PC-9 (cell line): ENCODE results near the gene USF1. TPM values are rescaled to one million over a fixed set of nuclear protein-coding genes. Genes with fewer than 3 reads are reported as not detected.

Source experiments
- BruUV-seq: library from RNA; stranded (reverse); fragments of 400-500 nt; replicated peaks from 2 replicates; lab custom pipeline; 2021; lab: Mats Ljungman, UMichigan
- CTCF ChIA-PET: fragments of 300-600 bp; sonication (Branson Sonifier 250); formaldehyde crosslinking; loops from one replicate; lab custom pipeline; 2022; ENCODE audit warnings: antibody characterized with exemption; lab: Charles Lee
- POLR2A ChIA-PET: fragments of 300-600 bp; sonication (Branson Sonifier 250); formaldehyde crosslinking; loops from one replicate; lab custom pipeline; 2022; ENCODE audit warnings: antibody characterized with exemption; ENCODE audit not compliant: unreplicated experiment; lab: Charles Lee
- DNase-seq, 2 experiments: peaks; one replicate each; pipeline versions ENCODE4 v3.0.0 to v3.0.0-alpha.2; 2015 to 2022; ENCODE audit warnings: mixed read lengths in 1 of 2
- H2AFZ ChIP-seq: fragments of 200-600 bp; sonication (generic); 2 replicates; pipeline ENCODE4 v1.8.1; 2017; ENCODE audit warnings: antibody characterized with exemption
- H3F3A ChIP-seq: fragments of 200-600 bp; sonication (generic); 2 replicates; pipeline ENCODE4 v1.8.1; 2017; ENCODE audit warnings: antibody characterized with exemption, mild to moderate bottlenecking, low read depth; ENCODE audit not compliant: insufficient read depth
- H3K27ac ChIP-seq: fragments of 200-600 bp; sonication (generic); 2 replicates; pipeline ENCODE4 v1.6.1; 2016; ENCODE audit warnings: mixed run types
- H3K27me3 ChIP-seq: fragments of 200-600 bp; sonication (generic); 2 replicates; pipeline ENCODE4 v1.6.1; 2016; ENCODE audit warnings: low read depth, mixed run types; ENCODE audit not compliant: insufficient read depth
- H3K36me3 ChIP-seq: fragments of 200-600 bp; sonication (generic); 2 replicates; pipeline ENCODE4 v1.6.1; 2016; ENCODE audit warnings: low read depth, mixed run types
- H3K4me1 ChIP-seq: fragments of 200-600 bp; sonication (generic); replicated peaks from 2 replicates; pipeline ENCODE4 v1.6.1; 2016; ENCODE audit warnings: mixed run types; ENCODE audit not compliant: insufficient read depth
- H3K4me2 ChIP-seq: fragments of 200-600 bp; sonication (generic); 2 replicates; pipeline ENCODE4 v1.6.1; 2017; ENCODE audit warnings: mixed run types
- H3K4me3 ChIP-seq: fragments of 200-600 bp; sonication (generic); 2 replicates; pipeline ENCODE4 v1.6.1; 2016; ENCODE audit warnings: mixed run types
- H3K79me2 ChIP-seq: fragments of 200-600 bp; sonication (generic); 2 replicates; pipeline ENCODE4 v1.6.1; 2017; ENCODE audit warnings: low read depth, mixed run types
- H3K9me2 ChIP-seq: fragments of 200-600 bp; sonication (generic); 2 replicates; pipeline ENCODE4 v1.8.1; 2017; ENCODE audit warnings: mild to moderate bottlenecking; ENCODE audit not compliant: insufficient read depth
- H3K9me3 ChIP-seq: fragments of 200-600 bp; sonication (generic); 2 replicates; pipeline ENCODE4 v1.8.1; 2016; ENCODE audit warnings: low read depth; ENCODE audit not compliant: insufficient read depth
- H4K20me1 ChIP-seq: fragments of 200-600 bp; sonication (generic); 2 replicates; pipeline ENCODE4 v1.8.1; 2017; ENCODE audit not compliant: insufficient read depth
- EZH2 ChIP-seq: fragments of 200-600 bp; sonication (generic); IDR thresholded peaks from 2 replicates; pipeline ENCODE4 v1.8.0; 2017; ENCODE audit warnings: antibody characterized with exemption, low read depth
- intact Hi-C: fragments of 100-400 bp; cut with micrococcal nuclease; formaldehyde crosslinking; loops from one replicate; pipeline ENCODE4 v1.10.0; 2022; ENCODE audit not compliant: unreplicated experiment
- total RNA-seq: library from RNA; stranded (reverse); gene quantifications from 2 replicates; pipeline ENCODE4 v1.2.3, GENCODE V29; 2021
- TF ChIP-seq, protein P1 (sequence below): fragments of 200-600 bp; sonication (generic); conservative IDR thresholded peaks from 2 replicates; pipeline ENCODE4 v1.6.1; 2017; ENCODE audit warnings: mixed run types, antibody characterized with exemption, mild to moderate bottlenecking, moderate library complexity

Gene USF1
- total RNA-seq, 1 experiment from 2014 or later, result 43.2 TPM

DNA sequence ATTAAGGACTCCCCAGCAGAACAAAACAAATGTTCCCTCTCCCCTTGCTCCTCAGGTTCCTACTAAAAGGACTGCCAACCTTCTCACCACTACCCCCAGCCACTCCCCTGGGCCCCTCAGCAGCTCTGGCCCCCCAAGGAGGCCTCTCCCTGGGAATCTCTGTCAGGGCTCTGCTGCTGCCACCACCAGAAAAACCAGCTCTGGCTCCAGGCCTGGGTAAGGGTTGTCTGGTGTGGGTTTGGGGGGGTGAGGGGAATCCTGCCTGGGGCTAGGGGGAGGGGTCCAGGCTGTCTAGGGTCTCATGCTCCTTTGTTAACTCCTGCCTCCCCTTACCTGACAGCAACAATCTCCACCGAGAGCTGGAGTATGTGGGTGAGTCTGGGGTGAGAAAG, 38.8 kb upstream of the USF1 start:
- Histone ChIP-seq H3K9me3 (no peaks in the 10 kb centered on the region), H3K4me3 (no peak overlapping the region), H3K27me3 (no peaks in the 10 kb centered on the region), H4K20me1 (no peaks in the 10 kb centered on the region), H3K4me1 (peaks cover 86% of the 10 kb centered on the region), H3K36me3 (no peaks in the 10 kb centered on the region), H2AFZ (no peak overlapping the region), H3K79me2 (peaks cover 75% of the 10 kb centered on the region), H3K9me2 (no peaks in the 10 kb centered on the region), H3K4me2 (peak overlapping the region; percentile 92), H3F3A (peaks cover 30% of the 10 kb centered on the region; the same call in 1 of the 2 replicates), H3K27ac (peak overlapping the region; percentile 48)
- TF ChIP-seq, protein P1, sequence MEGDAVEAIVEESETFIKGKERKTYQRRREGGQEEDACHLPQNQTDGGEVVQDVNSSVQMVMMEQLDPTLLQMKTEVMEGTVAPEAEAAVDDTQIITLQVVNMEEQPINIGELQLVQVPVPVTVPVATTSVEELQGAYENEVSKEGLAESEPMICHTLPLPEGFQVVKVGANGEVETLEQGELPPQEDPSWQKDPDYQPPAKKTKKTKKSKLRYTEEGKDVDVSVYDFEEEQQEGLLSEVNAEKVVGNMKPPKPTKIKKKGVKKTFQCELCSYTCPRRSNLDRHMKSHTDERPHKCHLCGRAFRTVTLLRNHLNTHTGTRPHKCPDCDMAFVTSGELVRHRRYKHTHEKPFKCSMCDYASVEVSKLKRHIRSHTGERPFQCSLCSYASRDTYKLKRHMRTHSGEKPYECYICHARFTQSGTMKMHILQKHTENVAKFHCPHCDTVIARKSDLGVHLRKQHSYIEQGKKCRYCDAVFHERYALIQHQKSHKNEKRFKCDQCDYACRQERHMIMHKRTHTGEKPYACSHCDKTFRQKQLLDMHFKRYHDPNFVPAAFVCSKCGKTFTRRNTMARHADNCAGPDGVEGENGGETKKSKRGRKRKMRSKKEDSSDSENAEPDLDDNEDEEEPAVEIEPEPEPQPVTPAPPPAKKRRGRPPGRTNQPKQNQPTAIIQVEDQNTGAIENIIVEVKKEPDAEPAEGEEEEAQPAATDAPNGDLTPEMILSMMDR, result no peak
- no peak for TF ChIP-seq EZH2
- BruUV-seq, result no TSS peak
- POLR2A ChIA-PET, result interaction anchor here (0.6 kb wide), 1 partner anchor 1296 kb away, joined by 6 read pairs; no protein-coding TSS in a partner anchor
- CTCF ChIA-PET, result interaction anchor here (0.6 kb wide), 2 partner anchors 36 to 238 kb away, joined by 3 to 6 read pairs; no protein-coding TSS in a partner anchor
- no peak for DNase-seq
- intact Hi-C loops, result no loop called here

GRCh38 chr1:161083748-161084596, 38.2 kb upstream of the USF1 start:
- H3K9me2 ChIP-seq, result no peaks in the 10 kb centered on the region
- H3K27ac ChIP-seq, result peak overlapping the region; percentile 48
- peaks cover 74% of the 10 kb centered on the region for H3K79me2 ChIP-seq
- H3K4me3 ChIP-seq, result peak overlapping the region; percentile 25; the same call in 1 of the 2 replicates
- no peak overlapping the region for H2AFZ ChIP-seq
- H3K27me3 ChIP-seq, result no peaks in the 10 kb centered on the region
- DNase-seq, result no peak
- H3K4me1 ChIP-seq, result peaks cover 82% of the 10 kb centered on the region
- H3K36me3 ChIP-seq, result no peaks in the 10 kb centered on the region
- H3K9me3 ChIP-seq, result no peaks in the 10 kb centered on the region
- POLR2A ChIA-PET, result no interaction called here
- peaks cover 30% of the 10 kb centered on the region; the same call in 1 of the 2 replicates for H3F3A ChIP-seq
- H3K4me2 ChIP-seq, result peak overlapping the region; percentile 92
- H4K20me1 ChIP-seq, result no peaks in the 10 kb centered on the region
- BruUV-seq, result no TSS peak
- intact Hi-C loops, result loop anchor here (1.0 to 2.0 kb wide), 3 partner anchors 13 to 71 kb away; partner anchors contain the start of gene USF1
- no peak for TF ChIP-seq EZH2
- TF ChIP-seq, protein P1, result no peak
- CTCF ChIA-PET, result interaction anchor here (0.6 kb wide), 1 partner anchor 238 kb away, joined by 3 read pairs; no protein-coding TSS in a partner anchor

DNA sequence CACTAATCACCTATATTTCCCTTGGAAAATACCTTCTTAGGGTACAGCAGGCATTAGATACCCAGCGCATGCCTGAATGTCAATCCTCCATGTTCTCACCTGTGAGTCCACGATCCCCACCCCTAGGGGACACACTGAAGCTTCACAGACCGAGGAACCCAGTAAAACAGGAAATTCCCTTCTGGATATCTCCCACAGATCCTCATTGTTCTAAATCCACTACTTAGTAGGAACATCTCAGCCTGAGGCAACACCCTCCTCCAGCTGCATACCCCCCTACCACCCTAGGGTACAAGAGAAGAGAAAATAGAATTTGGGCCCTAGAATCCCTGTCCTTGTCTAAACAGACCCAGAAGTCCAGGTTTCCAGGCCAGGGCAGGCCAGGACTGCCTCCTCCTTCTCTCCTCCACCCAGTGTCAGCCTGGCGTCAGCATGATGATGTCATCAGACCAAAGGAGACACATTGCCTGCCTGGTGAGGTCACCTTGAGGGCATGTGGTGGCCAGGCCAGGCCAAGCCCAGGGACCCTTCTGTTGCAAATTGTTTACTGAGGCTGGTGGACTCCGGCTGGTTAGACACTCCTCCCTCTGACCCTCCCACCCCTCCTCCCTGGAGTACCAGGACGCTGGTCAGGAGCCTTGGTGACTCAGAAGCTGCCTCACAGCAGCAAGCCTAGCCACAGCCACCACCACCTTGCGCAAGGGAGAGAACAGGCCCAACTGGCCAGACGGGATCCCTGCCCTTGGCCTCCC, 37.4 kb upstream of the USF1 start:
- Histone ChIP-seq H2AFZ (no peak overlapping the region), H3K79me2 (peaks cover 68% of the 10 kb centered on the region), H3K4me1 (peaks cover 75% of the 10 kb centered on the region), H4K20me1 (no peaks in the 10 kb centered on the region), H3K9me2 (no peaks in the 10 kb centered on the region), H3K36me3 (no peaks in the 10 kb centered on the region), H3K4me3 (peak overlapping the region; percentile 4; the same call in 1 of the 2 replicates), H3K4me2 (peak overlapping the region; percentile 92), H3K27ac (peak overlapping the region; percentile 81), H3K9me3 (no peaks in the 10 kb centered on the region), H3K27me3 (no peaks in the 10 kb centered on the region), H3F3A (peaks cover 30% of the 10 kb centered on the region; the same call in 1 of the 2 replicates)
- intact Hi-C loops, result loop anchor here (1.0 to 2.0 kb wide), 3 partner anchors 14 to 70 kb away; partner anchors contain the start of gene USF1
- TF ChIP-seq EZH2, result no peak
- TF ChIP-seq, protein P1, result no peak
- BruUV-seq, result TSS peak; percentile 47
- CTCF ChIA-PET, result interaction anchor here (0.6 kb wide), 1 partner anchor 93 kb away, joined by 8 read pairs; no protein-coding TSS in a partner anchor
- POLR2A ChIA-PET, result interaction anchor here (0.5 kb wide), 1 partner anchor 38 kb away, joined by 4 read pairs; the partner anchor contains the start of gene USF1
- peak; percentile 96 to 98 for DNase-seq
